SH-SY5Y (cell line): ENCODE results near the gene KL.

Experiments
- GATA2 ChIP-seq: IDR thresholded peaks from 2 replicates; pipeline ENCODE4 v1.6.1; 2011; ENCODE audit warnings: mild to moderate bottlenecking, low read depth, low read length
- GATA3 ChIP-seq: IDR thresholded peaks from 2 replicates; pipeline ENCODE4 v1.6.1; 2011; ENCODE audit warnings: low read depth, mild to moderate bottlenecking, low read length, moderate library complexity

DNA sequence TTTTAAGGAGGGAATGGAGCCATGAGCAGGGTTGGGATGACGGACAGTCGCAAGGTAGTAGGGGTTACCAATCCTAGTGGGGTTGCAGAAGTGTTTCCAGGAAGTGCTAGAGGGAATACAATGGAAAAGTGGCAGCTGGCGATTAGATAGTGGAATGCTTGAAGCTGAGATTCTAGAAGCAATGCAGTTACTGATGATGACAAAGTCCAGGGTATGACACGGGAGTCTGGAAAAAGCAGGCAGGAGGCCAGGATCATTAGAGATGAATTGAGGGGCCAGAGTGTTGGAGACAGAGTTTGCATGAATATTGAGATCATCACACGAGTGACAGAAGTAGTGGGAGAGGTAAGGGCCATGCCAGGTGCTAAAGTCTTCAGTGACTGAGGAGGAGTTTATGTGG is 17.3 kb upstream of the KL start:
- TF ChIP-seq GATA2 (no peak), GATA3 (no peak)
